GM19238 (cell line): Measurements from ENCODE around the gene EVI5.
A peak's percentile ranks its signal among the peaks of the same experiment; 100 is the strongest.

ENCODE experiments used
- DNase-seq: peaks from one replicate; pipeline ENCODE4 v3.0.0; 2011; ENCODE audit warnings: low spot score; ENCODE audit not compliant: insufficient read length

The EVI5 gene

DNA sequence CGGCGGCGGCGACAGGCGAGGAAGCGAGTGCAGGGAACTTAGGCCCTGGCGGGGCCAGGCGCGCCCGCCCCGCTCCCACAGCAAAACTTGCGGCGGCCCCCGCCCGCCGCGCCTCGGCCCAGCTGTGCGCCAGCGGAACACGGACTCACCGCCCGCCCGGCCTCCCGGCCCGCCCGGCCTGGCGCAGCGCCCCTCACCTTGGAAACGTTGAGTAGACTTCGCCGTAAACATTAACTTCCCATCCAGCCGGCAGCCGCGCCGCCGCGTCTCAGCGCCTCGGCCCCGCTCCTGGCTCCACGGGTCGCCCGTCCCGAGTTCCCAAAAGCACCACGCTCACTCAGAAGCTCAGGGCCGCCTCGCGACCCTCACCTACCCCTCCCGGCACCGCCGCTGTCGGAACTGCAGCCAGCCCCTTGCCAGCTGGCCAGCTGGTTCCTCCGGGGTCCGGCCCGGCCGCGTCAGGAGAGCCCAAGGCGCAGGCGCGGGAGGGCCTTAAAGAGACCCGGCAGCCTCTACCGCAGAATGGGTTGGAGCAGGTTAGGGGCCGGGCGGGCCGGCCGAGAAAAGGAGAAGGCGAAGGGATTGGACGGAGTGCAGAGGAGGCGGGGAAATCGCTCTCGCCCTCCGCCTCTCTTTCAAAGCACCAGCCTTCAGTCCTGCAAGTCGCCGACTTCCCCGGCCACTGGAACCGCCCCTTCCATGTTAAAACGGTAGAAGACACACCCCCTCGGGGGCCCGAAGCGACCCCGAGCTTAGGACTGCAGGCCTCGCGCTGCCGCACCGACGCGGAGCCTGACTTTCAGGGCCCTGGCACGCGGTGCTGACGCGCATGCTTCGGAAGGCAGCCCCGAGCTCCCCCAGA lies at the start of gene EVI5:
Gene EVI5, minus strand, starts transcription at position 470 of the 862 bp plus-strand sequence. CDS start 48,562 bp downstream, outside the sequence.
- DNase-seq = peak; percentile 80

- DNase-seq = no peak
These were observed 49.7 kb upstream of the EVI5 start for GRCh38 chr1:92834617-92835016.

DNA sequence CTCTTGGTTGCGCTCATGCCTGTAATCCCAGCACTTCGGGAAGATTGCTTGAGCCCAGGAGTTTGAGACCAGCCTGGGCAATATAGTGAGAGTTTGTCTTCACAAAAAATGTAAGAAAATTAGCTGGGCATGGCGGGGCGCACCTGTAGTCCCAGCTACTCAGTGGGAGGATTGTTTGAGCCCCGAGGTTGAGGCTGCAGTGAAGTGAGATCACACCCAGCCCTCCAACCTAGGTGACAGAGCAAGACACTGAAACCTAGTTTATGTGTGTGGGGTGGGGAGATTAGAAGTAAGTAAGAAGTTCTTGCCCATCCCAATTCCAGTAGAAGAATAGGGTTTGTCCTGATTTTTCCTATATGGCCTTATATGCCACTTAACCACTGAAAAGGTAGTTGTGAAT lies 48.9 kb upstream of the EVI5 start:
- DNase-seq = no peak

GRCh38 chr1:92832537-92833114 lies 47.7 kb upstream of the EVI5 start:
- no peak for DNase-seq

- peak; percentile 94 for DNase-seq
These were observed 47.0 kb upstream of the EVI5 start, which contains the start of gene RPL5 for GRCh38 chr1:92831762-92832536. Gene RPL5 (plus strand): TSS chr1:92832040. CDS start chr1:92832115, 75 bp downstream.

DNA sequence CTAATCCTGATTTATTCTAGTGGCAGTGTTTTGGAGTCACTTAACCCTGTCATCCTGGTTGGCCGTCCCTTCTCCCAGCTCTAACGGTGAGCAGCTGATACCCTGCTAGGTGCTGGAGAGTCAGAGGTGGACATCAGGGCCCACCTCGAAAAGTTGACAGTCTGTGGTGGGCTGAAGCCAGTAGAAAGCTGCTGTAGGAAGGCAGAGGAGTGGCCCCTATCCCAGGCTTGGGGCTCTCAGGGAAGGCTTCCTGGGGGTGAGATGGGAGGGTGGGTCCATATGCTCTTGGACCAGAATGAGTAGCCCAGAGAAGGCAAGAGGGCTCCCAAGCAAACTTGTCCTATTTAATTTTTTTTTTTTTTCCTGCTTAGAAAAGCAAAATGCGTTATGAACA lies 46.5 kb upstream of the EVI5 start:
- no peak for DNase-seq

DNA sequence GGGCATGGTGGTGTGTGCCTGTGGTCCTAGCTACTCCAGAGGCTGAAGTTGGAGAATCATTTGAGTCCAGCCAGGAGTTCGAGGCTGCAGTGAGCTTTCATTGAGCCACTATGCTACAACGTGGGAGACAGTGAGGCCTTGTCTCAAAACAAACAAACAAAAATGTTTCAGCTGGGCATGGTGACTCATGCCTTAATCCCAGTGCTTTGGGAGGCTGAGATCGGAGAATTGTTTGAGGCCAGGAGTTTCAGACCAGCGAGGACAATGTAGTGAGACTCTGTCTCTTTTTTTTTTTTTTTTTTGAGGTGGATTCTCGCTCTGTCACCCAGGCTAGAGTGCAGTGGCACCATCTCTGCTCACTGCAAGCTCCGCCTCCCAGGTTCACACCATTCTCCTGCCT lies 41.9 kb upstream of the EVI5 start:
- no peak for DNase-seq

DNA sequence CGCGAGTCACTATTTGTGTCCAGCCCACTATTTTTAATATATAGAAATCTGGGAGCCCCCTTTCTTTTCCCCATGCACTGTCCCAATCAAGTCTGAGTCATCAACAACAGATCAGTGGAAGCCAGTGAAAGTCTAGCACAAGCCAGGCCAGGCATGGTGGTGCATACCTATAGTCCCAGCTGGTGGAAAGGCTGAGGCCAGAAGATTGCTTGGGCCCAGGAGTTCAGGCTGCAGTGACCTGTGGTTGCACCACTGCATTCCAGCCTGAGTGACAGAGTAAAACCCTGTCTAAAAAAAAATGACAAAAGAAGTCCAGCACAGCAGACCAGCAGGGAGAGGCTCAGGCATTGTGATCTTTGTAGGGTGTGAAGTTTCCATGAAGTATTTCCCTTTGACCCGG lies 38.0 kb upstream of the EVI5 start:
- no peak for DNase-seq

GRCh38 chr1:92820551-92820950 lies 35.6 kb upstream of the EVI5 start:
- DNase-seq = no peak

- DNase-seq = no peak
These were observed 35.1 kb upstream of the EVI5 start for GRCh38 chr1:92820024-92820423.

DNA sequence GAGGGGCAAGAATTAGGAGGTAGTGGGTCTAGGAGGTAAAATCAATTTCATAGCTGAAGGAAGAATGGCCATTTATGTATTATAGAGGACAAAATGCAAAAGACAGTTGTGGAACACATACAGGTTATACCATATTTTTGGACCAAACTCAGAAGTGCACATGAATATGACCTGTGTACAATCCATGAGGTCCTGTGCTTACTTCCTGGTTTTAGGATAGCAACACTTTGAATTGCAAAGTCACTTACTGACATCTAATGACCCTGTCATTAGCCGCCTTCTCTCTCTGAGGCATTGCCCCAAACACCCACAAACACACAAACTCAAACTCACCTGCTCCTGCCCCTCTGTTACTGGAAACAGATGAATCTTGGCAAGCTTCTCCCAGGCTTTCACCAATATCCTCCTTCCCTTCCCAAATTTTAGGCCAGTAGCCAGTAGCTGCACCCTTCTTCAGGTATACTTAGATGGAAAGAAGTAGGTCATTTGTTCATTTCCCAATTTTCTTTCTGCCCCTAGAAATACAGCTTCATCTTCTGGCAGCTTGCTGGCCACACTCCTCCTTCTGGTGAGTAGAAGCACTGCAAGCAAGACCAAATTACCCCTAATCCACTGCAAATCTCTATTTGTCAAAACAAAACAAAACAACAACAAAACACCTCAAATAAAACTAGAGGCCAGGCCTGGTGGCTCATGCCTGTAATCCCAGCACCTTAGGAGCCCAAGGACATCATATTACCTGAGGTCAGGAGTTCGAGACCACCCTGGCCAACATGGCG lies 33.3 kb upstream of the EVI5 start:
- DNase-seq = peak; percentile 42

DNA sequence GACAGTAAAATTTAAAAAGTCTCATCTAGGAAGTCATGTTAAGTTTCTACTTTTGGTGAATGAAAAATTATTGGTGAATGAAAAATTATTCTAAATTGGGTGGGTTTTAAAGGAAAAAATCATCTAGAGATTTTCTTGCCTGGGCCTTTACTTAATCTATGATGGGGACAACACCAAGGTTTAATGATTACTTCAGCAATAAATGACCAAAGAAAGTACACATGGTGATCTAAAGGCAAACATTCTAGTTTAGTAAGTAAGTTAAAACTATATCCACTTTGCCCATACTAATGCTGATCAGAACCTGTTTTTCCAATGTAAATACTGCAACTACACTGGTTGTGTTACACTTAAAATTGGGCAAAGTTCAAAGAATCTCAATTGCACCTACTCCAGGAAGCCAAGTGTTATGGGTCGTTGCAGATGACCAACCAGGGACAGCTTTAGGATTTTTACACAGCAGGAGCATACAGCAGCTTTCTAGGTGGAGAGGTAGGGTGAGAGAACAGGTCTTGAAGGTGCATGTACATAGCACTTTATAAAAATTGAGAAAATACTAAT lies 32.3 kb upstream of the EVI5 start:
- DNase-seq = no peak

- no peak for DNase-seq
These were observed 31.8 kb upstream of the EVI5 start for GRCh38 chr1:92816732-92817131.

DNA sequence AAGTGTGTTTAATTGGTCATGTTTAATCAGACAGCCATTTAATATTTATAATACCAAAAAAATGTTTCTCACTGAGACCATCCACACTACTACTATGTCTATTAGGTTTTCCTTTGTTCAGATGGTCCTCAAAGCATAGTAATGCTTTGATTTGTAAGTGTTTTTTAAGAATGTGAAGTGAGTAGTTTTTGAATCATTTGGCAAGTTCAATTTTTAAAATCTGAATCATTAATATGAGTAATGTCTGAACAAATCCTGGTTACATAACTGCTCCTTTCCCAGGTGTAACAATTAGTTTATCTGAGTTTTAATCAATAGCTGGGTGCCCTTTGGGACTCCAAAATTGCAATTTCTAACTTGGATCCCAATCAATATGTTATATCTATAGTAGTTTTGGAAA lies 23.5 kb upstream of the EVI5 start:
- DNase-seq = no peak

DNA sequence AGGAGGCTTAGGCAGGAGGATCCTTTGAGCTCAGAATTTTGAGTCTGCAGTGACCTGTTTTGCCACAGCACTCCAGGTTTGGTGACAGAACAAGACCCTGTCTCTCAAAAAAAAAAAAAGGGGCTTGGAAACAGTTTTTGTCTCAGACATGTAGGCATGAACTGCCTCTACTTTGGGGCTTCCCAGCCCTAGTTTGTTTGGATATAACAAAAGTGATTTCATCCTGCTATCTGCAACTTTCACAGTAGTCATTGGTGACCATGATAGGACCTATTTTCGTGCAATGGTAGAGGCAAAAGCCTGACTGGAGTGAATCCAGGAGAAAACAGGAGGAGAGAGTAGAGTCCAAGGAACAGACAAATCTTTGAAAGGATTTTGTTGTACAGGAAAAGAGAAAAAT lies 20.3 kb upstream of the EVI5 start:
- DNase-seq = no peak

DNA sequence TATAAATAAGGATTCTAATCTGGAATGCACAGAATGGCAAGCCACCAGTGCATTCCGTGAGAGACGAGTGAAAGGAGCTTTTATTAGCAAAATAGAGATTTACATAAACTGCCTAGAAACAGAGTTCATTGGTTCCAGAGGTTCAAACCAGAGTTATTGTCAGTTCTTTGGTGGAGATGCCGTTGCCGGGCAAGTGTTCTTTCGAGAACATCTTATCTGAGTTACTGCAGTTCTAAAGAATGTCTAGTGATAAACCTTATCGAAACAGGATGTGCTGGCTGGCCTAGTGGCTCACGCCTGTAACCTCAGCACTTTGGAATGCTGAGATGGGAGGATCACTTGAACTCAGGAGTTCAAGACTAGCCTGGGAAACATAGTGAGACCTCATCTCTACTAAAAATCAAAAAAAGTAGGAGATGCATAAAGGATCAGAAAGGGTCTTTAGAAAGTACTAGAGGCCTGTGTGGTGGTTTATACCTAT lies 19.9 kb upstream of the EVI5 start:
- DNase-seq = no peak

- DNase-seq = no peak
These were observed 18.4 kb upstream of the EVI5 start for GRCh38 chr1:92803140-92803887.

DNA sequence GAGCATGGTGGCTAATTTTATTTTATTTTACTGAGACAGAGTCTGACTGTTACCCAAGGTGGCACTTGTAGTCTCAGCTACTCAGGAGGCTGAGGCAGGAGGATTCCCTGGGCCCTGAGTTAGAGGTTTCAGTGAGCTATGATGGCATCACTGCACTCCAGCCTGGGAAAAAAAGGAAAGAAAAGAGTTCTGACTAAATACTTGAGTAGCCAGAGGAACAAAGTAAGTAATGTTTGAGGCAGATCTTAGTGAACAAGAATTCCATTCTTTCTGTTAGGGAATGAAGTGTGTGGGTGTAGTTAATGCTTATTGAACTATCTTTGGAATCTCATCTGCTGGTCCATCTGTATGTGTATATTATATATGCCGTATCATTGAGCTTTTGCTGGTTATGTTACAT lies 13.1 kb upstream of the EVI5 start:
- no peak for DNase-seq

DNA sequence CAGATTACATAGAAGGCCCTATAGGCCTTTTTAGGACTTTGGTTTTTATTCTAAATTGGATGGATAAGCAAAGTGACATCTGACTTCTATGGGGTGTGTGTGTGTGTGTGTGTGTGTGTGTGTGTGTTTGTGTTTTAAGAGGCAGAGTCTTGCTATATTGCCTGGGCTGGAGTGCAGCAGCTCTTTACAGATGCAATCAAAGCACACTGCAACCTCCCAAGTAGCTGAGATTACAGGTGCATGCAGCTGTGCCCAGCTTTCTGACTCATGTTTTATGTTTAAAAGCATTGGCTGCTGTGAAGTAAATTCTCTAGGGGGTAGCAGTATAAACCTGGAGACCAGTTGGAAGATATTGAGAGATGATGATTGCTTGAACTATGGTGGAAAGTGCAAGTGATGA lies 12.4 kb upstream of the EVI5 start:
- DNase-seq = no peak

GRCh38 chr1:92795166-92795565 lies 10.3 kb upstream of the EVI5 start:
- no peak for DNase-seq
